Stimulated activated CD4-positive, alpha-beta T cell treated with anti-CD3 and anti-CD28 coated beads, Interleukin-2, amount 100 ng/mL, for 48 hours (primary cell): ENCODE data around the gene EPHB2.

Source experiments
- DNase-seq, 2 donors: peaks; one replicate each; pipeline ENCODE4 v3.0.0-alpha.2; 2020

Gene EPHB2

GRCh38 chr1:22865736-22866135, 155.1 kb downstream of the EPHB2 start:
- DNase-seq = no peak

DNA sequence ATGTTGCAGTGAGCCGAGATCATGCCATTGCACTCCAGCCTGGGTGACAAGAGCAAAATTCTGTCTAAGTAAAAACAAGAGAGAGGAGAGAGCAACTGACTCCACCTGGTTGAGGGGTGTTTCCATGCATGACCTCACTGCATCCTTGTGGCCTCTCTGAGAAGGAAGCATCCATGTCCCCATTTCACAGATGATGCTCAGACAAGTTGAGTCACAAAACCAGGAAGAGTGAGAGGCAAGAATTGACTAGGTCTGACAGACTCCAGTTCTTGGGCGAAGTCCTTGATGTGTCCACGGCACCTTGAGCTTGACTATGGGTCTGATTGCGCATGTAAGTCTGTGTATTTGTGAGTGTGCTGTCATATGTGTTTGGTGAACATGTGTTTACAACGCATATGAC, 156.2 kb downstream of the EPHB2 start:
- no peak for DNase-seq

DNA sequence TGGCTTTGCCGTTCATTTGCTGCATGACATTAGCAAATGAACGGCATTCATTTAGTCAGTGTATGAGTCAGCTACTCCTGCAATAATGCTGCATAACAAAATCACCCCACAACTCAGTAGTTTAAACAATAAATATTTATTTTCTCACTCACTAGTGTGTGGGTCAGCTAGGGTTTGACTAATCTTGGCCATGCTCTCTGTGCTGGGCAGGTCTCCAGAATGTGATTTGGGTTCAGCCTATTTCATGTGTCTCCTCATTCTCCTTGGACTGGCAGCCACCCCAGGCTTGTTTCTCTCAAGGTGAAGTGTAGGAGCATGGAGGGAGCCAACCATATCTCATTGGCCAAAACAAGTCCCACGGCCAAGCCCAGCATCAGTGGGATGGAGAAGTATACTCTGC, 157.7 kb downstream of the EPHB2 start:
- DNase-seq = no peak

GRCh38 chr1:22869325-22869724, 158.7 kb downstream of the EPHB2 start:
- DNase-seq = no peak

GRCh38 chr1:22870201-22870871, 159.7 kb downstream of the EPHB2 start:
- DNase-seq = no peak

- DNase-seq = no peak
Measured at GRCh38 chr1:22872981-22873664, 162.5 kb downstream of the EPHB2 start.

GRCh38 chr1:22874785-22875184, 164.1 kb downstream of the EPHB2 start:
- no peak for DNase-seq

GRCh38 chr1:22875241-22875640, 164.6 kb downstream of the EPHB2 start:
- DNase-seq = no peak

DNA sequence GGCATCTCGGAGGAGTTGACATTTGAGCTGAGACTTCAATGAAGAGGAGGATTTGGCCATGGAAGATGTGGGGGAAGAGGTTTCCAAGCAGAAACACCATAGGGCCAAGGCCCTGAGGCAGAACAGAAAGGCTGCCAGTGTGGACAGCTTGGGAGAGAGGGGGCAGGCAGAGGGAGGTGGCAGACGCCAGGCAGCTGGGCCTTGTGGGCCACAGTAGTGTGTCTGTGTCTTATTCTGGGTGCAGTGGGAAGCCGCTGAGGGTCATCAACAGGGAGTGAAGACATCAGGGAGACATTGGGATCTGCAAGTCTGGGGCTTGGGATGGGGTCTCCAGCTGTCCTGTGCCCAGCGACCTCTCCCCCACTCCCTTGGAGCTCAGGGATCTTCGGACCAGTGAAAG, 165.2 kb downstream of the EPHB2 start:
- no peak for DNase-seq

GRCh38 chr1:22876359-22877111, 165.9 kb downstream of the EPHB2 start:
- DNase-seq = no peak

GRCh38 chr1:22877112-22877915, 166.7 kb downstream of the EPHB2 start:
- no peak for DNase-seq

DNA sequence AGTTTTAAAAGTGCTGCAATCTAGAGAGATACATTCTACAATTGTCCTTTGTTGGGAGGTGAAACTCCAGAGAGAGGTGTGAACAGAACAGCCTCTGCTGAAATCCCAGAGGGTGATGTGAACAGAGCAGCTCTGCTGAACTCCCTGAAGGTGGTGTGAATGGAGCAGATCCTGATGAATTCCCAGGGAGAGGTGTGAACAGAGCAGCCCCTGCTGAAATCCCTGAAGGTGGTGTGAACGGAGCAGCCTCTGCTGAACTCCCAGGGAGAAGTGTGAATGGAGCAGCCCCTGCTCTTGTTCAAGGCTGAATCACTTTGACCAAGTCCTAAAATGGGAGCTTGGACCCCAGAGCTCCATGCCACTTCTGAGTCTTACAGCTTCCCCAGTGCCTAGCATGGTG, 167.3 kb downstream of the EPHB2 start:
- DNase-seq = no peak

DNA sequence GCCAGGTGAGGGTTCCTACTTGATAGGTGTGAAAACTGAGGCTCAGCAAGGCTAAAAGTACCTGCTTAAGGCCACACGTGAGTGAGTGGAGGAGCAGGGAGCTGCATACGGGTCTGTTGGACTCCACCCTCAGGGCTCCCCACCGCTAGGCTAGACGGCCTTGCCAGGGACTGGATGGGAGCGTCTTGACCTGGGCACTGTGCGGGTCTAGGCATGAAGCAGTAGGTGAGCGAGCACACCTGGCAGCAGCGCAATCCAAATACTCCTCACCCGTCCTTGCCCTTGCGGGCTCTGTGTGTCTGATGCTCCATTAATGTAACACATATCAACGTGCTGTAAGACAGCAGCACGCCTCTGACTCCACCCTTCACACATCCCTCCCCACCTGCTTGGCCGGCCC, 168.0 kb downstream of the EPHB2 start:
- no peak for DNase-seq

DNA sequence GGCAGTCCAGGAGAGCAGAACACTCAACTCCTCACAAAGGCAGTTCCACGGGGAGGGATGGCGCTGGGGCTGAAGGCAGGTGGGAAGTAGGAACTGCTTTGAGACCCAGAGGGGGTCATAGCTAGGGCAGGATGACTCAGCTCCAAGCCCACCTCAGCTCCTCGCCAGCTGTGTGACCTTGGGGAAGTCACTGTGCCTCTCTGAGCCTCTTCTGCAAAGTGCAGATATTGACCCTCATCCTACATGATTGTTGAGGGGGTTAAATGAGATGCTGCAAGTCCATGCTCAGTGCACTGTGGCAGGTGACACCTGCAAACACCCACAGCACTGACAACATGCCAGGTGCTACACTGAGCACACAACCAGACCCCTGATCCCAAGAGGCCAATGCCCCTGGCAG, 168.8 kb downstream of the EPHB2 start:
- DNase-seq = no peak

DNA sequence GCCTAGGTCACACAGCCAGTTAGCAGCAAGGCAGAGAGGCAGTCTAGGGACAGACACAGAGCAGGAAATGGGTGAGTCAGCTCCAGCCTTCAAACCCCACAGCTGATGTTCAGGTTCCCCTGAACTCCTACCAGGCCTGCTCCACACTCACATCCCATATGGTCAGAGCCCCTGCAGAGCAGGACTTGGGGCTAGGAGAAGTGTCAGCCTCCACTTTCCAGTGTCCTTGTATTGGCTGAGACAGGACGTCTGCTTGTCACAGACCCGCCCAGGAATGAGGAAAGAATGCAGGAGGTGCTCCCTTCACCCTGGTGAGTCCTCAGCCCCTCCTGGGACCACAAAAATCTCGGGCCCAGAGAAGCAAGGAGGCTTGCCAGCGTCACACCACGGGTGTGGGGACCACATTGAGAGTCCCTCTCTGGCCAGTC, 169.5 kb downstream of the EPHB2 start:
- no peak for DNase-seq

- DNase-seq = no peak
Measured at GRCh38 chr1:22883406-22883805, 172.8 kb downstream of the EPHB2 start.

- DNase-seq = no peak
Measured at GRCh38 chr1:22884806-22885530, 174.3 kb downstream of the EPHB2 start.

- no peak for DNase-seq
Measured at GRCh38 chr1:22886211-22886610, 175.6 kb downstream of the EPHB2 start.

DNA sequence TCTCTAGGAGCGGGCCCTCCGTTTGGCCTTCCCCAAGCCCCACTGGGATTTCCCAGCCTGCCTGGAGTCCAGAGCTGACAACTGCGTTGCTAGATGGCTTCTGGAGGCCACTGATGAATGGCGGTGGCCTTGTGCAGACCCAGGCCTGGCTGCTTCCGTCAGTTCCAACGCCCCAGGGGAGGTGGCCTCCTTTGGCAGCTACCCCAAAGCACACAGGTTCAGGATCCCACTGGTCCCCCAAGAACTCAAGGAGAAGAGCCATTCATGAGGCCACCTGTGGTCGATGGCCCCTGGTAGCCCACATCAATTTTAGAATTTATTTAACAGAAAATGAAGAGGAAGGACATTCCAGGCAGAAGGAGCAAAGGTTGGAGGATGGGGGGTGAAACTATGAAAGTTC, 176.9 kb downstream of the EPHB2 start:
- no peak for DNase-seq

GRCh38 chr1:22888320-22889075, 177.9 kb downstream of the EPHB2 start:
- no peak for DNase-seq

GRCh38 chr1:22889213-22889827, 178.7 kb downstream of the EPHB2 start:
- DNase-seq = no peak
